ENCODE measurements around the gene ERBB2. TPM values are rescaled to one million over a fixed set of nuclear protein-coding genes. Genes with fewer than 3 reads are reported as not detected.

Gene ERBB2
- polyA plus RNA-seq, 3 donors, result 0.17 to 0.73 TPM; not detected in 1

- Histone ChIP-seq H2AFZ (ENCODE audit: insufficient read depth, low read depth, low read length, poor library complexity, severe bottlenecking) (no peak overlapping the region), H3K27ac (ENCODE audit: low read depth in 1 of 2, low read length in 2 of 2) (no peak overlapping the region), H3K9ac (ENCODE audit: insufficient read depth, low read length, poor library complexity, severe bottlenecking) (no peak overlapping the region), H3K4me2 (replicated peaks; ENCODE audit: extremely low read depth, low read length, poor library complexity, severe bottlenecking) (no peak overlapping the region), H3K36me3 (replicated peaks in 1 of 2; ENCODE audit: control insufficient read depth in 1 of 2, insufficient read depth in 2 of 2, low read length in 2 of 2) (no peaks in the 10 kb centered on the region), H3K4me1 (ENCODE audit: control insufficient read depth in 1 of 2, insufficient read depth in 2 of 2, low read length in 2 of 2) (no peaks in the 10 kb centered on the region), H3K4me3 (replicated peaks in 1 of 3; ENCODE audit: low read depth in 2 of 3, low read length in 3 of 3) (no peak overlapping the region), H3K27me3 (ENCODE audit: control insufficient read depth in 2 of 2, insufficient read depth in 2 of 2, low read length in 2 of 2) (peaks cover 28 to 39% of the 10 kb centered on the region in 2 donors), H4K20me1 (ENCODE audit: insufficient read depth, low read length) (no peaks in the 10 kb centered on the region), H3K9me3 (replicated peaks in 1 of 2; ENCODE audit: control insufficient read depth in 1 of 2, insufficient read depth in 1 of 2, low read length in 2 of 2) (peaks cover 0 to 19% of the 10 kb centered on the region in 2 donors), H3K79me2 (ENCODE audit: insufficient read depth, low read length) (no peaks in the 10 kb centered on the region)
- TF ChIP-seq CTCF (IDR thresholded peaks at IDR 0.05), result no peak
- peaks cover 0 to 12% (median 5%) of the 10 kb centered on the region in 7 donors for H3K9me3 Mint-ChIP-seq
- WGBS (ENCODE audit: insufficient coverage), result 80% methylated on average over 2 of the region's 5 CpGs
- H3K27me3 Mint-ChIP-seq (ENCODE audit: low read depth in 3 of 3), result peaks cover 30 to 45% (median 36%) of the 10 kb centered on the region in 3 donors
- H3K4me3 Mint-ChIP-seq, result no peak overlapping the region
- H3K36me3 Mint-ChIP-seq, result peaks cover 3 to 7% of the 10 kb centered on the region in 2 donors
- no peak overlapping the region for H3K27ac Mint-ChIP-seq
- DNase-seq, result no peak
- H3K4me1 Mint-ChIP-seq, result peaks cover 4% of the 10 kb centered on the region
- intact Hi-C loops (cut with micrococcal nuclease), result no loop called here
Observed at GRCh38 chr17:39703913-39704312, 4.0 kb downstream of the ERBB2 start.

GRCh38 chr17:39704821-39705551 lies 5.1 kb downstream of the ERBB2 start:
- Mint-ChIP-seq H3K4me1 (no peaks in the 10 kb centered on the region), H3K9me3 (peaks cover 0 to 6% (median 0%) of the 10 kb centered on the region in 7 donors), H3K27ac (no peak overlapping the region), H3K36me3 (peaks cover 0 to 2% of the 10 kb centered on the region in 2 donors), H3K27me3 (ENCODE audit: low read depth in 3 of 3) (peaks cover 23 to 34% (median 26%) of the 10 kb centered on the region in 3 donors), H3K4me3 (no peak overlapping the region)
- no peak for DNase-seq
- Histone ChIP-seq H3K36me3 (replicated peaks in 1 of 2; ENCODE audit: control insufficient read depth in 1 of 2, insufficient read depth in 2 of 2, low read length in 2 of 2) (no peaks in the 10 kb centered on the region), H3K9ac (ENCODE audit: insufficient read depth, low read length, poor library complexity, severe bottlenecking) (no peak overlapping the region), H2AFZ (ENCODE audit: insufficient read depth, low read depth, low read length, poor library complexity, severe bottlenecking) (no peak overlapping the region), H3K4me1 (ENCODE audit: control insufficient read depth in 1 of 2, insufficient read depth in 2 of 2, low read length in 2 of 2) (no peaks in the 10 kb centered on the region), H3K9me3 (replicated peaks in 1 of 2; ENCODE audit: control insufficient read depth in 1 of 2, insufficient read depth in 1 of 2, low read length in 2 of 2) (peaks cover 0 to 15% of the 10 kb centered on the region in 2 donors), H3K79me2 (ENCODE audit: insufficient read depth, low read length) (no peaks in the 10 kb centered on the region), H3K27me3 (ENCODE audit: control insufficient read depth in 2 of 2, insufficient read depth in 2 of 2, low read length in 2 of 2) (peaks cover 19 to 28% of the 10 kb centered on the region in 2 donors), H3K4me2 (replicated peaks; ENCODE audit: extremely low read depth, low read length, poor library complexity, severe bottlenecking) (no peak overlapping the region), H4K20me1 (ENCODE audit: insufficient read depth, low read length) (no peaks in the 10 kb centered on the region), H3K27ac (ENCODE audit: low read depth in 1 of 2, low read length in 2 of 2) (no peak overlapping the region), H3K4me3 (replicated peaks in 1 of 3; ENCODE audit: low read depth in 2 of 3, low read length in 3 of 3) (no peak overlapping the region)
- no peak for TF ChIP-seq CTCF (IDR thresholded peaks at IDR 0.05)
- 88% methylated on average over 8 of the region's 11 CpGs for WGBS (ENCODE audit: insufficient coverage)
- intact Hi-C loops (cut with micrococcal nuclease), result no loop called here

Data from CD14-positive monocyte (primary cell).